Cardiac muscle cell (in vitro differentiated cells and primary cell): Measurements from ENCODE around the gene INPP5E. TPM values are rescaled to one million over a fixed set of nuclear protein-coding genes. Genes with fewer than 3 reads are reported as not detected.

Experiments used
- DNase-seq, 2 donors: peaks; one replicate each; pipeline versions ENCODE4 v3.0.0 to v3.0.0-alpha.2; 2010 to 2017; ENCODE audit warnings: low read depth in 1 of 2, low spot score in 1 of 2
- H3K27ac ChIP-seq: fragments of 200-600 bp; sonication (generic); 2 replicates; pipeline ENCODE4 v1.5.1; 2016
- H3K27me3 ChIP-seq: fragments of 200-600 bp; sonication (generic); 2 replicates; pipeline ENCODE4 v1.6.0; 2016; ENCODE audit warnings: control low read depth
- H3K36me3 ChIP-seq: fragments of 200-600 bp; sonication (generic); 2 replicates; pipeline ENCODE4 v1.5.1; 2016; ENCODE audit warnings: control low read depth
- H3K4me1 ChIP-seq: fragments of 200-600 bp; sonication (generic); 2 replicates; pipeline ENCODE4 v1.8.1; 2017; ENCODE audit warnings: low read depth, mild to moderate bottlenecking, mixed run types
- H3K4me3 ChIP-seq: fragments of 200-600 bp; sonication (generic); 2 replicates; pipeline ENCODE4 v1.5.1; 2016; ENCODE audit warnings: mild to moderate bottlenecking
- H3K9me3 ChIP-seq: fragments of 200-600 bp; sonication (generic); 2 replicates; pipeline ENCODE4 v1.5.1; 2017; ENCODE audit warnings: low read depth, mild to moderate bottlenecking, control low read depth
- polyA plus RNA-seq: library from polyadenylated mRNA; unstranded; fragments of >200 nt; fragmentation: Nextera tagmentation; extraction: Ambion mirVana; gene quantifications from 2 replicates; pipeline ENCODE4 v1.2.1, GENCODE V29; 2016
- total RNA-seq: library from RNA; depleted of rRNA; stranded (reverse); fragments of >200 nt; gene quantifications from 2 replicates; pipeline ENCODE4 v1.2.3, GENCODE V29; 2016
- TF ChIP-seq, protein P1 (sequence below): IDR thresholded peaks from 2 replicates; pipeline ENCODE4 v1.5.1; 2012; ENCODE audit warnings: low read depth, mild to moderate bottlenecking, low read length

INPP5E gene
- total and polyA plus RNA-seq, 2 experiments from 2014 or later: 14.9 to 26.8 TPM

- Histone ChIP-seq H3K27me3 (no peaks in the 10 kb centered on the region), H3K4me1 (no peaks in the 10 kb centered on the region), H3K36me3 (peaks cover 26% of the 10 kb centered on the region), H3K27ac (no peak overlapping the region), H3K9me3 (no peaks in the 10 kb centered on the region), H3K4me3 (no peak overlapping the region)
- no peak for DNase-seq
- TF ChIP-seq, protein P1, sequence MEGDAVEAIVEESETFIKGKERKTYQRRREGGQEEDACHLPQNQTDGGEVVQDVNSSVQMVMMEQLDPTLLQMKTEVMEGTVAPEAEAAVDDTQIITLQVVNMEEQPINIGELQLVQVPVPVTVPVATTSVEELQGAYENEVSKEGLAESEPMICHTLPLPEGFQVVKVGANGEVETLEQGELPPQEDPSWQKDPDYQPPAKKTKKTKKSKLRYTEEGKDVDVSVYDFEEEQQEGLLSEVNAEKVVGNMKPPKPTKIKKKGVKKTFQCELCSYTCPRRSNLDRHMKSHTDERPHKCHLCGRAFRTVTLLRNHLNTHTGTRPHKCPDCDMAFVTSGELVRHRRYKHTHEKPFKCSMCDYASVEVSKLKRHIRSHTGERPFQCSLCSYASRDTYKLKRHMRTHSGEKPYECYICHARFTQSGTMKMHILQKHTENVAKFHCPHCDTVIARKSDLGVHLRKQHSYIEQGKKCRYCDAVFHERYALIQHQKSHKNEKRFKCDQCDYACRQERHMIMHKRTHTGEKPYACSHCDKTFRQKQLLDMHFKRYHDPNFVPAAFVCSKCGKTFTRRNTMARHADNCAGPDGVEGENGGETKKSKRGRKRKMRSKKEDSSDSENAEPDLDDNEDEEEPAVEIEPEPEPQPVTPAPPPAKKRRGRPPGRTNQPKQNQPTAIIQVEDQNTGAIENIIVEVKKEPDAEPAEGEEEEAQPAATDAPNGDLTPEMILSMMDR: no peak
These were observed 46.9 kb downstream of the INPP5E start for GRCh38 chr9:136392538-136393449.

DNA sequence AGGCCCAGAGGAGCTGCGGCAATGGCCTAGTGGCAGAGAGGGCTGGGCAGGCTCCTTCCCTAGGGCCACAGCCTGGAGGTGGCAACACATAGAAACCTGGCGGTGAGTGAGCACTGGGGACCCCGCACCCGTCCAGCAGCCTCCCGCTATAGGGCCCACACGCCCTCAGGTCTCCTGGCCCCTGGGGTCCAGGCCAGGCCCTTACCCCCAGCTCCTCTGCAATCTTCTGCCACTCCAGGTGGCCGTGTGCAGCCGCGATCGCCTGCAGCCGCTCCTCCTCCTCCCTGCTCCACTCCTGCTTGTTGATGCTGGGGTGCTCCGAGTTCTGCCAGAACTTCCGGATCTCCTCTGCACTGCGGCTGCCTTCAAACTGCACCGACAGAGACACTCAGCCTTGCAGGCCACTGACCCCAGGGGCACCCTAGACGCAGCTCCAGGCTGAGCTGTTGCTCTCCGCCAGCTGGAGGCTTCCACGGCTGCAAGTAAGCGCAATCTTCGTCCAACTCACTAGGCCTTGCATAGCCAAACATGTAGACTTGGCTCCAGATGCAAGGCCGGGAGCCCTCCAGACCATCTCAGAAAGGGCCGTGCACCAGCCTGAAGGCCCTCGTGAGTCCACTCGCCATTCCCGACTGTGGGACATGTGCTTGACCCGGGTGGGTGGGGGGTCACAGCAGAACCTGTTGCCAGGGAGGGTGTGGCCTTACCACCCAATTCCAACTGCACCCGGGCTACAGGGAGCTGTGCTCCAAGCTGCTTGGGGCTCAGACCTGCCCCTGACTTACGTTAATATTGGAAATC lies 47.7 kb downstream of the INPP5E start:
- Histone ChIP-seq H3K36me3 (peaks cover 29% of the 10 kb centered on the region), H3K27ac (no peak overlapping the region), H3K27me3 (no peaks in the 10 kb centered on the region), H3K4me1 (no peaks in the 10 kb centered on the region), H3K9me3 (no peaks in the 10 kb centered on the region), H3K4me3 (no peak overlapping the region)
- TF ChIP-seq, protein P1: no peak
- no peak for DNase-seq

- H3K36me3 ChIP-seq: peaks cover 21% of the 10 kb centered on the region
- DNase-seq: no peak
- TF ChIP-seq, protein P1: no peak
- H3K4me1 ChIP-seq: no peaks in the 10 kb centered on the region
- no peak overlapping the region for H3K27ac ChIP-seq
- no peak overlapping the region for H3K4me3 ChIP-seq
- H3K9me3 ChIP-seq: no peaks in the 10 kb centered on the region
- no peaks in the 10 kb centered on the region for H3K27me3 ChIP-seq
These were observed 50.2 kb downstream of the INPP5E start for GRCh38 chr9:136389396-136389795.

DNA sequence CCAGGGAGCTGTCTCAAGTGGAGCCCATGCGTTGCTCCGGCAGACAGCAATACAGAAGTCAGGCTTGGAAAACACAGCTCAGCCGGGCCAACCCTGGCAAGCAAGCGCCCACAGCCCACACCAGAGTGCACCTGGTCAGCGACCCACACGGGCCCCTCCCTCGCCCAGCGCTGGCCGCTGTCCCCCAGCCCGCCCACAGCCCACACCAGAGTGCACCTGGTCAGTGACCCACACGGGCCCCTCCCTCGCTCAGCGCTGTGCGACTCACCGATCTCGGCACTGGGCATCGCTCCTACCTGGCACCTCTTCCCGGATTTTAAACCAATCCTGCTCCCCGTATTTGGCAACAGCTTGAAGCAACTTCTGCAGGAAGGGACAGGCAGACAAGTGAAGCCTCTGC lies 52.4 kb downstream of the INPP5E start:
- Histone ChIP-seq H3K4me1 (no peaks in the 10 kb centered on the region), H3K27me3 (no peaks in the 10 kb centered on the region), H3K4me3 (no peak overlapping the region), H3K27ac (no peak overlapping the region), H3K36me3 (peaks cover 10% of the 10 kb centered on the region), H3K9me3 (no peaks in the 10 kb centered on the region)
- no peak for DNase-seq
- TF ChIP-seq, protein P1: no peak

DNA sequence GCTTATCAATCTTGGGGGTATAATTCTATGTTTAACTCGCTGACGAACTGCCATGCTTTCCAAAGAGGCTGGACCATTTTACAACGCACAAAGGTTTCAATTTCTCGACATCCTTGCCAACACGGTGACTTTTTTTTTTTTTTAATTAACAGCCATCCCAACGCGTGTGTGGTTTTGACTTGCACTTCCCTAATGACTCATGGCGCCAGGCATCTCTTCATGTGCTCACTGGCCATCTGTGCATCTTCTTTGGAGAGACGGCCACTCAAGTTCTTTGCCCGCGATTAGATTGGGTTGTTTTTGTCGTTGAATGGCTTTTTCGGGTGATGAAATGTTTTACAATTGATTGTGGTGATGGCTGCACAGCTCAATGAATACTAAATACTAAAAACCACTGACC lies 53.6 kb downstream of the INPP5E start:
- Histone ChIP-seq H3K27ac (no peak overlapping the region), H3K27me3 (no peaks in the 10 kb centered on the region), H3K4me3 (no peak overlapping the region), H3K9me3 (no peaks in the 10 kb centered on the region), H3K36me3 (peaks cover 10% of the 10 kb centered on the region), H3K4me1 (no peaks in the 10 kb centered on the region)
- no peak for DNase-seq
- TF ChIP-seq, protein P1: no peak
